ENCODE data around the gene DIAPH3. TPM values are rescaled to one million over a fixed set of nuclear protein-coding genes. Genes with fewer than 3 reads are reported as not detected.

Gene DIAPH3
- total and polyA plus RNA-seq, 2 of the 8 experiments (the other 6 are each of a cell fraction or from before 2014, with no cell fraction given) = 8.0 to 30.8 TPM

DNA sequence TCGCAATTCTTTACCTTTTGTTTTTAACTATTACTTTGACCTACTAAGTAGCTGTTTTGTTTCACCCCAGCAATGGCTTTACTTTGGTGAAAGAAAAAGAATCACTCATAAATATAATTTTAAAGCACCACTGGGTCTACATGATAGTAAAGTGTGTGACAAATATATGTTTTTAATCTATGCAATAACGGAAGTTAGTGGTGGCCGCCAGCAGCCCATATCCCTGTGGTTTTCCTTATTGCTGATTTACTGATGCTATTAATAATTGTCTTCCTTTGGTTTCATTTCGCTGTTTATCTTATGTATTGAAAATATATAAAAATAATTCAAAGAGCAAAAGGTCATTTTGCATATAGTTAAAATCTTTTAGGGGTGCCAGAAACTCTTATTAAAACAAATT is 491.3 kb downstream of the DIAPH3 start (continued):
- TF ChIP-seq EZH2 (IDR thresholded peaks at IDR 0.05; ENCODE audit: low read depth, low read length, severe bottlenecking) = no peak
- TF ChIP-seq, protein P1, sequence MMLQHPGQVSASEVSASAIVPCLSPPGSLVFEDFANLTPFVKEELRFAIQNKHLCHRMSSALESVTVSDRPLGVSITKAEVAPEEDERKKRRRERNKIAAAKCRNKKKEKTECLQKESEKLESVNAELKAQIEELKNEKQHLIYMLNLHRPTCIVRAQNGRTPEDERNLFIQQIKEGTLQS (IDR thresholded peaks at IDR 0.05; ENCODE audit: insufficient read depth, low read depth, low read length) = no peak

Measured in H1 (cell line).